Measurements from ENCODE around the gene PAXIP1. TPM values are rescaled to one million over a fixed set of nuclear protein-coding genes. Genes with fewer than 3 reads are reported as not detected.
"Not testable (repeated sequence)": the region's sequence is repeated elsewhere in the genome, so short reads cannot be mapped to it uniquely, and the experiment has no call there.

The PAXIP1 gene
- total RNA-seq, 1 donor from 2014 or later = 33.6 TPM

GRCh38 chr7:154928136-154929005 lies 74.6 kb downstream of the PAXIP1 start:
- Mint-ChIP-seq H3K9me3 (peaks cover 3% of the 10 kb centered on the region), H3K4me3 (ENCODE audit: low read depth) (peak overlapping the region; percentile 87), H3K36me3 (ENCODE audit: low read depth) (peaks cover 5% of the 10 kb centered on the region), H3K27ac (peak overlapping the region; percentile 94), H3K27me3 (ENCODE audit: low read depth) (peaks cover 13% of the 10 kb centered on the region), H3K4me1 (ENCODE audit: low read depth) (peaks cover 22% of the 10 kb centered on the region)
- DNase-seq (ENCODE audit: low spot score) = peak; percentile 30
- intact Hi-C loops (cut with micrococcal nuclease) = loop anchor here (1.0 to 10.0 kb wide), 8 partner anchors 25 to 606 kb away; partner anchors contain the start of gene PAXIP1

- Mint-ChIP-seq H3K4me1 (ENCODE audit: low read depth) (peaks cover 22% of the 10 kb centered on the region), H3K36me3 (ENCODE audit: low read depth) (no peaks in the 10 kb centered on the region), H3K4me3 (ENCODE audit: low read depth) (peak overlapping the region; percentile 87), H3K27ac (peak overlapping the region; percentile 94), H3K9me3 (no peaks in the 10 kb centered on the region), H3K27me3 (ENCODE audit: low read depth) (peaks cover 18% of the 10 kb centered on the region)
- intact Hi-C loops (cut with micrococcal nuclease) = loop anchor here (1.0 to 10.0 kb wide), 9 partner anchors 26 to 607 kb away; partner anchors contain the start of gene PAXIP1
- DNase-seq (ENCODE audit: low spot score) = peak; percentile 59
These were observed 75.2 kb downstream of the PAXIP1 start for GRCh38 chr7:154927624-154928125.

GRCh38 chr7:154922472-154922871 lies 80.5 kb downstream of the PAXIP1 start:
- H3K4me1 Mint-ChIP-seq (ENCODE audit: low read depth); H3K36me3 Mint-ChIP-seq (ENCODE audit: low read depth); H3K27ac Mint-ChIP-seq; H3K9me3 Mint-ChIP-seq; H3K4me3 Mint-ChIP-seq (ENCODE audit: low read depth); DNase-seq (ENCODE audit: low spot score): not testable (repeated sequence)
- H3K27me3 Mint-ChIP-seq (ENCODE audit: low read depth) = peaks cover 20% of the 10 kb centered on the region
- intact Hi-C loops (cut with micrococcal nuclease) = loop anchor here (10.0 kb wide), 1 partner anchor 612 kb away; no protein-coding TSS in a partner anchor

GRCh38 chr7:154919344-154920225 lies 83.3 kb downstream of the PAXIP1 start:
- Mint-ChIP-seq H3K27ac (no peak overlapping the region), H3K4me3 (ENCODE audit: low read depth) (no peak overlapping the region), H3K4me1 (ENCODE audit: low read depth) (no peaks in the 10 kb centered on the region), H3K27me3 (ENCODE audit: low read depth) (peaks cover 16% of the 10 kb centered on the region), H3K36me3 (ENCODE audit: low read depth) (no peaks in the 10 kb centered on the region), H3K9me3 (no peaks in the 10 kb centered on the region)
- DNase-seq (ENCODE audit: low spot score) = no peak
- intact Hi-C loops (cut with micrococcal nuclease) = loop anchor here (10.0 kb wide), 1 partner anchor 615 kb away; no protein-coding TSS in a partner anchor

GRCh38 chr7:154918741-154919140 lies 84.2 kb downstream of the PAXIP1 start:
- peaks cover 17% of the 10 kb centered on the region for H3K27me3 Mint-ChIP-seq (ENCODE audit: low read depth)
- no peaks in the 10 kb centered on the region for H3K9me3 Mint-ChIP-seq
- no peak for DNase-seq (ENCODE audit: low spot score)
- H3K27ac Mint-ChIP-seq = no peak overlapping the region
- H3K4me3 Mint-ChIP-seq (ENCODE audit: low read depth) = no peak overlapping the region
- no peaks in the 10 kb centered on the region for H3K36me3 Mint-ChIP-seq (ENCODE audit: low read depth)
- H3K4me1 Mint-ChIP-seq (ENCODE audit: low read depth) = peaks cover 2% of the 10 kb centered on the region
- intact Hi-C loops (cut with micrococcal nuclease) = no loop called here

GRCh38 chr7:154918266-154918665 lies 84.7 kb downstream of the PAXIP1 start:
- no peaks in the 10 kb centered on the region for H3K36me3 Mint-ChIP-seq (ENCODE audit: low read depth)
- H3K4me3 Mint-ChIP-seq (ENCODE audit: low read depth) = no peak overlapping the region
- no peak overlapping the region for H3K27ac Mint-ChIP-seq
- H3K9me3 Mint-ChIP-seq = no peaks in the 10 kb centered on the region
- H3K4me1 Mint-ChIP-seq (ENCODE audit: low read depth) = peaks cover 3% of the 10 kb centered on the region
- intact Hi-C loops (cut with micrococcal nuclease) = no loop called here
- no peak for DNase-seq (ENCODE audit: low spot score)
- H3K27me3 Mint-ChIP-seq (ENCODE audit: low read depth) = peaks cover 16% of the 10 kb centered on the region

- peaks cover 12% of the 10 kb centered on the region for H3K27me3 Mint-ChIP-seq (ENCODE audit: low read depth)
- H3K4me1 Mint-ChIP-seq (ENCODE audit: low read depth) = peaks cover 3% of the 10 kb centered on the region
- H3K36me3 Mint-ChIP-seq (ENCODE audit: low read depth) = no peaks in the 10 kb centered on the region
- no peaks in the 10 kb centered on the region for H3K9me3 Mint-ChIP-seq
- H3K4me3 Mint-ChIP-seq (ENCODE audit: low read depth) = no peak overlapping the region
- DNase-seq (ENCODE audit: low spot score) = no peak
- intact Hi-C loops (cut with micrococcal nuclease) = no loop called here
- no peak overlapping the region for H3K27ac Mint-ChIP-seq
These were observed 85.1 kb downstream of the PAXIP1 start for GRCh38 chr7:154917808-154918160.

- intact Hi-C loops (cut with micrococcal nuclease) = no loop called here
- H3K4me1 Mint-ChIP-seq (ENCODE audit: low read depth) = peaks cover 3% of the 10 kb centered on the region
- no peak for DNase-seq (ENCODE audit: low spot score)
- no peak overlapping the region for H3K4me3 Mint-ChIP-seq (ENCODE audit: low read depth)
- H3K9me3 Mint-ChIP-seq = no peaks in the 10 kb centered on the region
- peaks cover 9% of the 10 kb centered on the region for H3K27me3 Mint-ChIP-seq (ENCODE audit: low read depth)
- no peaks in the 10 kb centered on the region for H3K36me3 Mint-ChIP-seq (ENCODE audit: low read depth)
- no peak overlapping the region for H3K27ac Mint-ChIP-seq
These were observed 85.8 kb downstream of the PAXIP1 start for GRCh38 chr7:154916856-154917807.

GRCh38 chr7:154916381-154916780 lies 86.5 kb downstream of the PAXIP1 start:
- DNase-seq (ENCODE audit: low spot score) = no peak
- H3K4me1 Mint-ChIP-seq (ENCODE audit: low read depth) = peaks cover 3% of the 10 kb centered on the region
- H3K27me3 Mint-ChIP-seq (ENCODE audit: low read depth) = peaks cover 9% of the 10 kb centered on the region
- H3K9me3 Mint-ChIP-seq = no peaks in the 10 kb centered on the region
- intact Hi-C loops (cut with micrococcal nuclease) = no loop called here
- no peak overlapping the region for H3K4me3 Mint-ChIP-seq (ENCODE audit: low read depth)
- no peak overlapping the region for H3K27ac Mint-ChIP-seq
- H3K36me3 Mint-ChIP-seq (ENCODE audit: low read depth) = no peaks in the 10 kb centered on the region

- DNase-seq (ENCODE audit: low spot score) = no peak
- H3K4me3 Mint-ChIP-seq (ENCODE audit: low read depth) = no peak overlapping the region
- H3K4me1 Mint-ChIP-seq (ENCODE audit: low read depth) = peaks cover 3% of the 10 kb centered on the region
- intact Hi-C loops (cut with micrococcal nuclease) = no loop called here
- peaks cover 9% of the 10 kb centered on the region for H3K27me3 Mint-ChIP-seq (ENCODE audit: low read depth)
- H3K36me3 Mint-ChIP-seq (ENCODE audit: low read depth) = no peaks in the 10 kb centered on the region
- no peak overlapping the region for H3K27ac Mint-ChIP-seq
- no peaks in the 10 kb centered on the region for H3K9me3 Mint-ChIP-seq
These were observed 87.3 kb downstream of the PAXIP1 start for GRCh38 chr7:154915600-154915999.

GRCh38 chr7:154914996-154915380 lies 87.9 kb downstream of the PAXIP1 start:
- H3K9me3 Mint-ChIP-seq = no peaks in the 10 kb centered on the region
- H3K4me1 Mint-ChIP-seq (ENCODE audit: low read depth) = peaks cover 3% of the 10 kb centered on the region
- DNase-seq (ENCODE audit: low spot score) = no peak
- peaks cover 9% of the 10 kb centered on the region for H3K27me3 Mint-ChIP-seq (ENCODE audit: low read depth)
- intact Hi-C loops (cut with micrococcal nuclease) = loop anchor here (5.0 kb wide), 1 partner anchor 37 kb away; no protein-coding TSS in a partner anchor
- H3K27ac Mint-ChIP-seq = no peak overlapping the region
- H3K36me3 Mint-ChIP-seq (ENCODE audit: low read depth) = no peaks in the 10 kb centered on the region
- no peak overlapping the region for H3K4me3 Mint-ChIP-seq (ENCODE audit: low read depth)

Data from activated T-helper 2 cell treated with anti-CD3 and anti-CD28 coated beads, Interferon-gamma antibody, Interleukin-2, Interleukin-4, amounts not matched to agents 10 μg/mL and 5 μg/mL and 100 μg/mL, durations not matched to agents 14 hours and 24 hours and 36 hours (primary cell).